H9 (cell line): Measurements from ENCODE around the gene HHLA2. TPM values are rescaled to one million over a fixed set of nuclear protein-coding genes. Genes with fewer than 3 reads are reported as not detected.

Experiments used
- DNase-seq: peaks from one replicate; pipeline ENCODE4 v3.0.0-alpha.2; 2017
- H2AFZ ChIP-seq: one replicate; pipeline ENCODE4 v1.6.1; 2013; ENCODE audit warnings: mild to moderate bottlenecking, low read length, control low read depth, moderate library complexity
- H2AK5ac ChIP-seq: 2 replicates; pipeline ENCODE4 v1.6.1; 2013; ENCODE audit warnings: low read length, control low read depth, mixed read lengths; ENCODE audit not compliant: insufficient read length
- H2BK120ac ChIP-seq: one replicate; pipeline ENCODE4 v1.6.1; 2013; ENCODE audit warnings: low read depth, mild to moderate bottlenecking, low read length, control low read depth, inconsistent platforms; ENCODE audit not compliant: poor library complexity, severe bottlenecking
- H2BK12ac ChIP-seq: 2 replicates; pipeline ENCODE4 v1.6.1; 2013; ENCODE audit warnings: low read length, control low read depth, mixed read lengths, low read depth; ENCODE audit not compliant: insufficient read length
- H2BK15ac ChIP-seq: 2 replicates; pipeline ENCODE4 v1.6.1; 2013; ENCODE audit warnings: low read depth, low read length, control low read depth
- H2BK20ac ChIP-seq: one replicate; pipeline ENCODE4 v1.6.1; 2013; ENCODE audit warnings: low read depth, mild to moderate bottlenecking, low read length, control low read depth, inconsistent platforms; ENCODE audit not compliant: poor library complexity, severe bottlenecking
- H2BK5ac ChIP-seq: 2 replicates; pipeline ENCODE4 v1.6.1; 2013; ENCODE audit warnings: low read length, control low read depth, mixed read lengths; ENCODE audit not compliant: insufficient read length
- H3K14ac ChIP-seq: 2 replicates; pipeline ENCODE4 v1.6.1; 2013; ENCODE audit warnings: low read length, control low read depth; ENCODE audit not compliant: insufficient read depth
- H3K18ac ChIP-seq: 2 replicates; pipeline ENCODE4 v1.6.1; 2013; ENCODE audit warnings: low read depth, mild to moderate bottlenecking, mixed read lengths, low read length, control low read depth; ENCODE audit not compliant: insufficient read length
- H3K23ac ChIP-seq: 2 replicates; pipeline ENCODE4 v1.6.1; 2013; ENCODE audit warnings: low read length, control low read depth, mixed read lengths, low read depth; ENCODE audit not compliant: insufficient read length
- H3K23me2 ChIP-seq: 2 replicates; pipeline ENCODE4 v1.6.1; 2013; ENCODE audit warnings: low read depth, mild to moderate bottlenecking, mixed read lengths, low read length, control low read depth; ENCODE audit not compliant: insufficient read length, poor library complexity, severe bottlenecking
- H3K27ac ChIP-seq: 2 replicates; pipeline ENCODE4 v1.5.1; 2013; ENCODE audit warnings: low read length, control low read depth, mixed read lengths, low read depth; ENCODE audit not compliant: insufficient read length
- H3K27me3 ChIP-seq: 2 replicates; pipeline ENCODE4 v1.6.1; 2013; ENCODE audit warnings: low read length, control low read depth, inconsistent platforms; ENCODE audit not compliant: insufficient read depth
- H3K4ac ChIP-seq: 2 replicates; pipeline ENCODE4 v1.6.1; 2013; ENCODE audit warnings: low read depth, mild to moderate bottlenecking, control low read depth, inconsistent platforms, low read length, moderate library complexity
- H3K4me1 ChIP-seq: 2 replicates; pipeline ENCODE4 v1.6.1; 2013; ENCODE audit warnings: low read length, control low read depth, inconsistent platforms; ENCODE audit not compliant: insufficient read depth
- H3K4me2 ChIP-seq: 2 replicates; pipeline ENCODE4 v1.6.1; 2013; ENCODE audit warnings: low read length, control low read depth, mixed read lengths; ENCODE audit not compliant: insufficient read length, insufficient read depth
- H3K56ac ChIP-seq: 2 replicates; pipeline ENCODE4 v1.6.1; 2013; ENCODE audit warnings: low read depth, mild to moderate bottlenecking, mixed read lengths, low read length, control low read depth; ENCODE audit not compliant: insufficient read length
- H3K79me1 ChIP-seq: 2 replicates; pipeline ENCODE4 v1.6.1; 2013; ENCODE audit warnings: low read depth, mild to moderate bottlenecking, moderate library complexity, low read length, control low read depth, inconsistent platforms; ENCODE audit not compliant: insufficient read depth, poor library complexity, severe bottlenecking
- H3K79me2 ChIP-seq: 2 replicates; pipeline ENCODE4 v1.6.1; 2013; ENCODE audit warnings: low read length, control low read depth, inconsistent platforms; ENCODE audit not compliant: insufficient read depth
- H3K9ac ChIP-seq: 2 replicates; pipeline ENCODE4 v1.6.1; 2013; ENCODE audit warnings: low read length, control low read depth, mixed read lengths; ENCODE audit not compliant: insufficient read length; ENCODE audit errors: extremely low read depth
- H3K9me3 ChIP-seq: one replicate; pipeline ENCODE4 v1.6.1; 2013; ENCODE audit warnings: low read depth, low read length, inconsistent platforms; ENCODE audit not compliant: control insufficient read depth
- H3T11ph ChIP-seq: one replicate; pipeline ENCODE4 v1.6.1; 2013; ENCODE audit warnings: mild to moderate bottlenecking, low read length, control low read depth, inconsistent platforms
- H4K20me1 ChIP-seq: one replicate; pipeline ENCODE4 v1.6.1; 2013; ENCODE audit not compliant: control insufficient read depth, insufficient read length, insufficient read depth
- H4K5ac ChIP-seq: 2 replicates; pipeline ENCODE4 v1.6.1; 2013; ENCODE audit warnings: low read depth, mild to moderate bottlenecking, mixed read lengths, low read length, control low read depth; ENCODE audit not compliant: insufficient read length
- H4K8ac ChIP-seq: replicated peaks from 2 replicates; pipeline ENCODE4 v1.6.1; 2013; ENCODE audit warnings: low read length, control low read depth, mixed read lengths, low read depth; ENCODE audit not compliant: insufficient read length
- H4K91ac ChIP-seq: 2 replicates; pipeline ENCODE4 v1.6.1; 2013; ENCODE audit warnings: low read depth, mild to moderate bottlenecking, moderate library complexity, mixed read lengths, low read length, control low read depth; ENCODE audit not compliant: insufficient read length
- H3K27ac Mint-ChIP-seq, 3 experiments: 2 replicates in 2 of 3; 3 replicates in 1 of 3; pipeline ENCODE4 v1.8.0; 2020 to 2021; ENCODE audit warnings: mixed read lengths in 3 of 3, mild to moderate bottlenecking in 1 of 3, moderate library complexity in 1 of 3
- H3K27me3 Mint-ChIP-seq: 2 replicates; pipeline ENCODE4 v1.8.0; 2021; ENCODE audit warnings: low read depth, mild to moderate bottlenecking, moderate library complexity, mixed read lengths
- H3K36me3 Mint-ChIP-seq, 3 experiments: 2 replicates in 2 of 3; 3 replicates in 1 of 3; pipeline ENCODE4 v1.8.0; 2020 to 2021; ENCODE audit warnings: low read depth in 3 of 3, mixed read lengths in 3 of 3; ENCODE audit not compliant: insufficient read depth in 1 of 3
- H3K4me1 Mint-ChIP-seq, 2 experiments: 2 replicates each; pipeline ENCODE4 v1.8.0; 2020; ENCODE audit warnings: mixed read lengths in 2 of 2
- H3K4me3 Mint-ChIP-seq, 2 experiments: 2 replicates in 1 of 2; 3 replicates in 1 of 2; pipeline ENCODE4 v1.8.0; 2020 to 2021; ENCODE audit warnings: mild to moderate bottlenecking in 2 of 2, mixed read lengths in 2 of 2, moderate library complexity in 1 of 2
- H3K9me3 Mint-ChIP-seq, 2 experiments: 2 replicates in 1 of 2; 3 replicates in 1 of 2; pipeline ENCODE4 v1.8.0; 2020; ENCODE audit warnings: mild to moderate bottlenecking in 2 of 2, mixed read lengths in 2 of 2, moderate library complexity in 1 of 2
- WGBS: extraction: QIAGEN DNeasy Blood & Tissue Kit; methylation state at CpG from one replicate; pipeline ENCODE4 v1.1.7; 2013; ENCODE audit warnings: missing lambda C conversion rate, low lambda C conversion rate, mixed read lengths; ENCODE audit not compliant: insufficient read length; ENCODE audit errors: extremely low coverage; 5-methylcytosine and 5-hydroxymethylcytosine counted together
- total RNA-seq: library from RNA; stranded (reverse); gene quantifications from 2 replicates; pipeline ENCODE4 v1.2.1, GENCODE V29; 2021
- TF ChIP-seq, protein P1 (sequence below): fragments of 200-600 bp; sonication (generic); conservative IDR thresholded peaks from 3 replicates; pipeline ENCODE4 v1.8.0; 2021; ENCODE audit warnings: antibody characterized with exemption, mild to moderate bottlenecking

HHLA2 gene
- total RNA-seq, 1 experiment from 2014 or later, result not detected

DNA sequence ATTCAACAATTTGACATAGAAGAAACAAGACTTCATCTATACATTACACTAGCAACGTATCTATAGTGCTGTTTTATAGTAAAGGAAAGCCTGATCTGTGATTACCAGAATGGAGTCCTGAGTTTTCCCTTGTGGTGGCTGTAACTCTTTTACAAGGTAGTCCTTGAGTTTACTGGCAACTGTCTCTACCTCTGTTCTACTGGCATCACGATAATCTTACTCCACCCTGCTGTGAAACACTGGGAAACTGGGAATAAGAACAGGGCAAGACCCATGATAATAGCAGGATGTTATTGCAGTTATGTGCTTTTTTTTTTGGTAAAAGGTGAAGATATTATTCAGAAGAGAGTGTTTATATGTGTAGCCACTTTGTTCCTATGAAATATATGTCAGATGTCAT lies 12.4 kb upstream of the HHLA2 start:
- H3K27ac ChIP-seq, result no peak overlapping the region
- Mint-ChIP-seq H3K27ac (no peak overlapping the region), H3K4me3 (no peak overlapping the region), H3K27me3 (no peaks in the 10 kb centered on the region), H3K9me3 (peaks cover 15 to 17% of the 10 kb centered on the region in 2 experiments), H3K36me3 (peaks cover 3 to 8% (median 6%) of the 10 kb centered on the region in 3 experiments; a peak in 6 of 7 replicates), H3K4me1 (no peaks in the 10 kb centered on the region)
- no peak overlapping the region for H3K14ac ChIP-seq
- no peak overlapping the region for H3T11ph ChIP-seq
- no peak overlapping the region for H2BK120ac ChIP-seq
- no peak for DNase-seq
- no peak overlapping the region for H2AFZ ChIP-seq
- H3K9ac ChIP-seq, result no peak overlapping the region
- no peaks in the 10 kb centered on the region for H3K27me3 ChIP-seq
- TF ChIP-seq, protein P1, sequence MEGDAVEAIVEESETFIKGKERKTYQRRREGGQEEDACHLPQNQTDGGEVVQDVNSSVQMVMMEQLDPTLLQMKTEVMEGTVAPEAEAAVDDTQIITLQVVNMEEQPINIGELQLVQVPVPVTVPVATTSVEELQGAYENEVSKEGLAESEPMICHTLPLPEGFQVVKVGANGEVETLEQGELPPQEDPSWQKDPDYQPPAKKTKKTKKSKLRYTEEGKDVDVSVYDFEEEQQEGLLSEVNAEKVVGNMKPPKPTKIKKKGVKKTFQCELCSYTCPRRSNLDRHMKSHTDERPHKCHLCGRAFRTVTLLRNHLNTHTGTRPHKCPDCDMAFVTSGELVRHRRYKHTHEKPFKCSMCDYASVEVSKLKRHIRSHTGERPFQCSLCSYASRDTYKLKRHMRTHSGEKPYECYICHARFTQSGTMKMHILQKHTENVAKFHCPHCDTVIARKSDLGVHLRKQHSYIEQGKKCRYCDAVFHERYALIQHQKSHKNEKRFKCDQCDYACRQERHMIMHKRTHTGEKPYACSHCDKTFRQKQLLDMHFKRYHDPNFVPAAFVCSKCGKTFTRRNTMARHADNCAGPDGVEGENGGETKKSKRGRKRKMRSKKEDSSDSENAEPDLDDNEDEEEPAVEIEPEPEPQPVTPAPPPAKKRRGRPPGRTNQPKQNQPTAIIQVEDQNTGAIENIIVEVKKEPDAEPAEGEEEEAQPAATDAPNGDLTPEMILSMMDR, result no peak
- no peak overlapping the region for H3K56ac ChIP-seq
- H4K5ac ChIP-seq, result no peak overlapping the region
- H3K23me2 ChIP-seq, result no peaks in the 10 kb centered on the region
- no peak overlapping the region for H4K91ac ChIP-seq
- no peak overlapping the region for H4K8ac ChIP-seq
- H2BK15ac ChIP-seq, result no peak overlapping the region
- no peaks in the 10 kb centered on the region for H3K9me3 ChIP-seq
- no peak overlapping the region for H2BK12ac ChIP-seq
- no peak overlapping the region for H2AK5ac ChIP-seq
- H3K4ac ChIP-seq, result no peak overlapping the region
- H3K79me2 ChIP-seq, result no peaks in the 10 kb centered on the region
- no peaks in the 10 kb centered on the region for H3K79me1 ChIP-seq
- no peak overlapping the region for H2BK20ac ChIP-seq
- H3K4me1 ChIP-seq, result no peaks in the 10 kb centered on the region
- no peaks in the 10 kb centered on the region for H4K20me1 ChIP-seq
- H3K18ac ChIP-seq, result no peak overlapping the region
- H2BK5ac ChIP-seq, result no peak overlapping the region
- WGBS, result no CpG with 5 or more reads among the region's 2 CpGs
- no peak overlapping the region for H3K23ac ChIP-seq
- H3K4me2 ChIP-seq, result no peak overlapping the region
